Measurements from ENCODE around the gene PLEKHJ1.

The PLEKHJ1 gene

GRCh38 chr19:2234996-2235380 is 1.1 kb downstream of the PLEKHJ1 start:
- DNase-seq, result no peak

- no peak for DNase-seq
Observed at GRCh38 chr19:2233601-2234280, 2.4 kb downstream of the PLEKHJ1 start.

GRCh38 chr19:2232286-2233151 is 3.6 kb downstream of the PLEKHJ1 start:
- no peak for DNase-seq

GRCh38 chr19:2231621-2232221 is 4.4 kb downstream of the PLEKHJ1 start:
- DNase-seq, result no peak

- DNase-seq, result no peak
Observed at GRCh38 chr19:2230807-2231533, 5.2 kb downstream of the PLEKHJ1 start.

GRCh38 chr19:2230033-2230531 is 6.0 kb downstream of the PLEKHJ1 start:
- no peak for DNase-seq

- DNase-seq, result no peak
Observed at GRCh38 chr19:2229103-2230032, 6.8 kb downstream of the PLEKHJ1 start.

- DNase-seq, result no peak
Observed at GRCh38 chr19:2228157-2229030, 7.7 kb downstream of the PLEKHJ1 start.

GRCh38 chr19:2227415-2228156 is 8.5 kb downstream of the PLEKHJ1 start:
- peak; percentile 53 for DNase-seq

GRCh38 chr19:2226840-2227360 is 9.2 kb downstream of the PLEKHJ1 start:
- DNase-seq, result no peak

- DNase-seq, result no peak
Observed at GRCh38 chr19:2226051-2226839, 9.9 kb downstream of the PLEKHJ1 start.

GRCh38 chr19:2225415-2226050 is 10.6 kb downstream of the PLEKHJ1 start:
- DNase-seq, result no peak

- no peak for DNase-seq
Observed at GRCh38 chr19:2224754-2225349, 11.3 kb downstream of the PLEKHJ1 start.

GRCh38 chr19:2223959-2224358 is 12.2 kb downstream of the PLEKHJ1 start:
- DNase-seq, result peak; percentile 64

- DNase-seq, result no peak
Observed at GRCh38 chr19:2223391-2223790, 12.7 kb downstream of the PLEKHJ1 start.

GRCh38 chr19:2221918-2222317 is 14.2 kb downstream of the PLEKHJ1 start:
- DNase-seq, result no peak

- no peak for DNase-seq
Observed at GRCh38 chr19:2221250-2221831, 14.8 kb downstream of the PLEKHJ1 start.

GRCh38 chr19:2219726-2220125 is 16.4 kb downstream of the PLEKHJ1 start:
- no peak for DNase-seq

Measured in CD4-positive, alpha-beta T cell treated with Interferon gamma for 1 hour (primary cell).